ENCODE measurements around the gene LCN10.

DNA sequence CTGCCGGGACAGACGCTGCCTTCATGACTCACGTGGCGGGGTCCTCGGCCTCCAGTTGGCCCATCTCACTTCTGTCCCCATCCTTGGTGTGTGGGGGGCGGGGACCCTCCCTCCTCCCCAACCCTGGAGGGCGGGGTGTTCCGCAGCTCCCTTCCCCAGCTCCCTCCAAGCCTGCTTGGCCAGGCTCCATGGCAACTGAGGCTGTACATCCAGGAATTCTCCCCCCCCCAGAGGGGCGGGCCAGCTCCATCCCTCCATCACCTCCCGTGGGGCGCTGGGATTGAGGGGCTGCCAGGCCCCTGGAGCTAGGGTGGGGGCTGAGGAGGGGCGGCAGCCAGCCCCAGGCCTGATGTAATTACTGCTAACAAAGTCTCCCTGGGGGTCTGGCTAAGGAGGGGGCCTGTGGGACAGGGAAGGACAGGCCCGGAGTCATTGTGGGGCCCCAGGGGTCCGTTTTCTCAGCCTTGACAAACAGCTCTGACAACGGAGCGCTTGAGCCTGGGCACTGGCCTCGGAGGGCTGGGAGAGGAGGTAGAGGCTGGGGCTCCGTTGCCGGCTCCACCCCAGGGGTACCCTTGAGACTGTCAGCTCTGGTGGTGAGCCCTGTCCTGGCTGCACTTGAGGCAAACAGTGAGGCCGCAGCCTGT is 22.4 kb downstream of the LCN10 start:
- TF ChIP-seq POLR2A (IDR thresholded peaks at IDR 0.05; ENCODE audit: low read length) (no peak), GATA1 (IDR thresholded peaks at IDR 0.05; ENCODE audit: low read depth, low read length) (no peak)
